Measurements from ENCODE around the gene ERICH6B. TPM values are rescaled to one million over a fixed set of nuclear protein-coding genes. Genes with fewer than 3 reads are reported as not detected.

The ERICH6B gene
- total and polyA plus RNA-seq, 4 donors, result 0.94 TPM; not detected in 3

GRCh38 chr13:45500492-45501174, 114.9 kb downstream of the ERICH6B start (continued):
- no peak for TF ChIP-seq REST (IDR thresholded peaks at IDR 0.05)
- TF ChIP-seq NR2F2 (IDR thresholded peaks at IDR 0.05), result no peak
- TF ChIP-seq FOXA2 (IDR thresholded peaks at IDR 0.05), result no peak
- no peak for TF ChIP-seq SP1 (IDR thresholded peaks at IDR 0.05)
- TF ChIP-seq YY1 (IDR thresholded peaks at IDR 0.05), result no peak
- TF ChIP-seq HNF4A (conservative IDR thresholded peaks at IDR 0.05), result no peak

- no peak for DNase-seq (ENCODE audit: low spot score)
- no peak for TF ChIP-seq HNF4A (conservative IDR thresholded peaks at IDR 0.05)
- TF ChIP-seq HNF4G (IDR thresholded peaks at IDR 0.05), result no peak
- Histone ChIP-seq H3K9ac (ENCODE audit: low read depth in 1 of 2, low read length in 2 of 2) (no peak overlapping the region), H3K4me1 (ENCODE audit: control insufficient read depth in 4 of 4, insufficient read depth in 4 of 4, low read length in 3 of 4) (peaks cover 0 to 6% (median 2%) of the 10 kb centered on the region in 4 donors), H3K4me3 (ENCODE audit: low read depth in 1 of 3, low read length in 3 of 3) (no peak overlapping the region), H3K27me3 (ENCODE audit: control insufficient read depth in 4 of 4, insufficient read depth in 4 of 4, low read length in 3 of 4) (no peaks in the 10 kb centered on the region), H3K36me3 (ENCODE audit: control insufficient read depth in 4 of 4, insufficient read depth in 3 of 4, low read depth in 1 of 4, low read length in 3 of 4) (peaks cover 16 to 45% (median 38%) of the 10 kb centered on the region in 4 donors), H3K9me3 (ENCODE audit: control insufficient read depth in 4 of 4, low read length in 3 of 4) (no peaks in the 10 kb centered on the region), H3K27ac (ENCODE audit: low read depth in 1 of 2, low read length in 2 of 2) (no peak overlapping the region)
- WGBS, result 87% methylated on average over 7 of the region's 7 CpGs
These were observed 118.6 kb downstream of the ERICH6B start for GRCh38 chr13:45496942-45497341.

- TF ChIP-seq HNF4G (IDR thresholded peaks at IDR 0.05) (no peak), FOXA2 (IDR thresholded peaks at IDR 0.05) (no peak), MAX (IDR thresholded peaks at IDR 0.05) (no peak), ZBTB33 (IDR thresholded peaks at IDR 0.05) (no peak)
- Histone ChIP-seq H3K27ac (ENCODE audit: low read depth in 1 of 2, low read length in 2 of 2) (no peak overlapping the region), H3K9me3 (ENCODE audit: control insufficient read depth in 4 of 4, low read length in 3 of 4) (no peaks in the 10 kb centered on the region), H3K4me3 (ENCODE audit: low read depth in 1 of 3, low read length in 3 of 3) (no peak overlapping the region), H3K27me3 (ENCODE audit: control insufficient read depth in 4 of 4, insufficient read depth in 4 of 4, low read length in 3 of 4) (no peaks in the 10 kb centered on the region), H3K36me3 (ENCODE audit: control insufficient read depth in 4 of 4, insufficient read depth in 3 of 4, low read depth in 1 of 4, low read length in 3 of 4) (peaks cover 19 to 51% (median 41%) of the 10 kb centered on the region in 4 donors), H3K4me1 (ENCODE audit: control insufficient read depth in 4 of 4, insufficient read depth in 4 of 4, low read length in 3 of 4) (no peaks in the 10 kb centered on the region), H3K9ac (ENCODE audit: low read depth in 1 of 2, low read length in 2 of 2) (no peak overlapping the region)
- 100% methylated on average over 1 of the region's 1 CpG for WGBS
- no peak for DNase-seq (ENCODE audit: low spot score)
These were observed 123.0 kb downstream of the ERICH6B start for GRCh38 chr13:45492538-45492937.

Small RNAs within 50 kb of the gene (small RNA-seq; reads per million reads assigned to genes)
- gene RNA5SP27 (not detected), gene TIMM9P3 (not detected)

Other genes with a start within 250 kb of the ERICH6B start
- gene SLC25A30, start 197.4 kb downstream of the ERICH6B start, total RNA-seq, result 10 to 100 TPM; 11.7 to 59.2 TPM
- 10 to 100 TPM in 1 of 2 donors, 1 to 10 TPM in 1; 5.4 to 23.8 TPM for gene SLC25A30, start 197.4 kb downstream of the ERICH6B start, polyA plus RNA-seq
- 100 to 1,000 TPM in 1 of 2 donors, 10 to 100 TPM in 1; 22.8 to 113 TPM for gene COG3, start 150.8 kb downstream of the ERICH6B start, total RNA-seq
- gene COG3, start 150.8 kb downstream of the ERICH6B start, polyA plus RNA-seq, result 10 to 100 TPM; 31.6 to 44.8 TPM
- not detected for gene CBY2, start 86.6 kb upstream of the ERICH6B start, total RNA-seq
- gene CBY2, start 86.6 kb upstream of the ERICH6B start, polyA plus RNA-seq, result not detected
- under 1 TPM in 1 of 2 donors, not detected in 1; under 0.01 TPM for gene SIAH3, start 236.0 kb upstream of the ERICH6B start, total RNA-seq
- gene SIAH3, start 236.0 kb upstream of the ERICH6B start, polyA plus RNA-seq, result not detected